Activated CD4-positive, alpha-beta T cell treated with anti-CD3 and anti-CD28 coated beads for 24 hours (primary cell): ENCODE results near the gene LSM2.
A peak's percentile ranks its signal among the peaks of the same experiment; 100 is the strongest.
"Not testable (repeated sequence)": the region's sequence is repeated elsewhere in the genome, so short reads cannot be mapped to it uniquely, and the experiment has no call there.

Source experiments
- DNase-seq, 2 donors: peaks; one replicate each; pipeline ENCODE4 v3.0.0-alpha.2; 2020; ENCODE audit warnings: low read depth in 2 of 2

LSM2 gene

GRCh38 chr6:31827286-31828079 is 20.7 kb upstream of the LSM2 start, which contains the start of gene HSPA1B:
TSS of gene HSPA1B (plus strand) at chr6:31827738. CDS start at chr6:31827951, 213 bp downstream.
- DNase-seq: peak; percentile 80 to 87

DNA sequence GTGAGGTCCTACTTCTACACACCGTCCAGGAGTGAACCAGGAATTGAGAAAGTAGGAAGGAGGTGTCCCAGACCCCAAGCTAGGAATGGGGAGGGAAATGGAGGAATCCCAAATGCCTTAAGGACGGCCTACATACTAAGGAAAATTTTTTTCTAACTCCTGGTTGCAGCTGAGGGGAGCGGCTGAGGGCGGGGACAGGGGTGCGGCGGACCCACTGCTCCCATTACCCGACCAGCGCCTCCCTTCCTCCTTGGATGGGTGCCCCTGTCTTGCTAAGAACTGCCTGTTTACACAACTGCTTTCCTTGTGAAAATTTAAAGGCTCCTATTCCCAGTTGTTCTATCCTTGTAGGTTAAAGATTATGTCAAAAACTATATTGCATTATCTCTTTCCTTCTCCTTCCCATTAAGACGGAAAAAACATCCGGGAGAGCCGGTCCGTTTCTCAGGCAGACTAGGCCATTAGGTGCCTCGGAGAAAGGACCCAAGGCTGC is 20.1 kb upstream of the LSM2 start:
- no peak for DNase-seq

- no peak for DNase-seq
Observed at GRCh38 chr6:31825553-31825952, 18.8 kb upstream of the LSM2 start.

DNA sequence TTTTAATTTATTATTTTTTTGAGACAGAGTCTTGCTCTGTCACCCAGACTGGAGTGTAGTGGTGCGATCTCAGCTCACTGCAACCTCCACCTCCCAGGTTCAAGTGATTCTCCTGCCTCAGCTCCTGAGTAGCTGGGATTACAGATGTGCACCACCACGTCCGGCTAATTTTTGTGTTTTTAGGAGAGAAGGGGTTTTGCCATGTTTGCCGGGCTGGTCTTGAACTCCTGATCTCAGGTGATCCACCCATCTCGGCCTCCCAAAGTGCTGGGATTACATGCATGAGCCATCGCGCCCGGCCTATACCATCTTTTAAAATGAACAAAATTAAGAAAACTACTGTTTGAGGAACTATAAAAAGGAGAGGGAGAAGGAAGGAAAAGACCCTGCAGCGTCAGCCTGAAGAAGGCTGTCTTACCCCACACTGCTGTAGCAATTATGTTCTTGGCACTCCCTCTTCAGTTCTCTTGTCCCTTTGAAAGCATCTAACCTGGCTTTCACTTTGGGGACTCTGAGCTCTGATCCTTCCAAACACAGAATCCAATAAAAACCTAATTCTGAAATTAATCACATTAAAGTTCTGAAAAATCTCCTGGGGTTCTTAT is 16.9 kb upstream of the LSM2 start:
- DNase-seq: not testable (repeated sequence)

DNA sequence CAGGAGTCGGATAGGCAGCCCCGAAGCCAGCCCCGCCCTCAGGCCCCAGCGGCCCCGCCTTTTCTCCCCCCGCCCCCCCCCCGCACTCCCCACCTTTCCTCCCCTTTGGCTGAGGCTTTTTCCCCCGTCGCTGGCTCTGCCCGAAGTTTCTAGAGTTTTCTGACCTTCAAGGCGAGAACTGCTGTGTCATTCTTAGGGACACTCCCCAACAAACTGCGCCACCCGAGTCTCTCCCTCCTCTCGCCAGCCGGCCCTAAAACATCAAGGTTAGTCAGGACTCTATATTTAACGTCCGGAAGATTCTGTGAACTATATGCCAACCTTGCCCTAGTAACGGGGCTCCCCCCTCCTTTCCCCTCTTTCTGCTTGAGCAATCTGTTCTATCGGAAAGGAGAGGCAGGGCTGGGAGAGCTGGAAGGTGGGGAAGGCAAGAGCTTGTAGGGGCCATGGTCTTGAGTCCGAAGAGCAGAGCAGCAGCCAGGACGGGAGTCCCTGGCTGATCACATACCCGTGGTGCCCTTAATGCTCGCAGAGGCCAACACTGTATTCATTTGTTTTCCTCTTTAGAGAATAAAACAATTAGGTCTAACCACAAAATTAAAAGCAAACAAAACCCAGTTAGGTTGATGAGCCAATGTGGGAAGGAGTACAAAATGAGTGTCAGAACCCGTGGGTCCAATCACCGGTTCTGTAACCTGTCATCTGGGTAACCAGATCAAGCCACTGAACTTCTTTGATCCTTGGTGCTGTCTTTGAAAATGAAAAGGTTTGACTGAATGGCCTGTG is 15.5 kb upstream of the LSM2 start:
- DNase-seq: peak in 1 of 2 donors; percentile 49

GRCh38 chr6:31821301-31822035 is 14.7 kb upstream of the LSM2 start:
- peak; percentile 55 to 68 for DNase-seq

DNA sequence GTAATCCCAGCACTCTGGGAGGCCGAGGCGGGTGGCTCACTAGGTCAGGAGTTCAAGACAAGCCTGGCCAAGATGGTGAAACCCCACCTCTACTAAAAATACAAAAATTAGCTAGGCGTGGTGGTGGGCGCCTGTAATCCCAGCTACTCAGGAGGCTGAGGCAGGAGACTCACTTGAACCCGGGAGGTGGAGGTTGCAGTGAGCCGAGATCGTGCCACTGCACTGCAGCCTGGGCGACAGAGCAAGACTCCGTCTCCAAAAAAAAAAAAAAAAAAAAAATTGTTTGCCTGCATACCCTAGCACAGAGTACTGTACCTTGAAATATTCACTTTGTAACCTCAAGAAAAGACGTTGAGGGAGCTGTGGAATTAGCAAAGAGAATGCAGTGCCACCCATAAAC is 13.6 kb upstream of the LSM2 start:
- not testable (repeated sequence) for DNase-seq

DNA sequence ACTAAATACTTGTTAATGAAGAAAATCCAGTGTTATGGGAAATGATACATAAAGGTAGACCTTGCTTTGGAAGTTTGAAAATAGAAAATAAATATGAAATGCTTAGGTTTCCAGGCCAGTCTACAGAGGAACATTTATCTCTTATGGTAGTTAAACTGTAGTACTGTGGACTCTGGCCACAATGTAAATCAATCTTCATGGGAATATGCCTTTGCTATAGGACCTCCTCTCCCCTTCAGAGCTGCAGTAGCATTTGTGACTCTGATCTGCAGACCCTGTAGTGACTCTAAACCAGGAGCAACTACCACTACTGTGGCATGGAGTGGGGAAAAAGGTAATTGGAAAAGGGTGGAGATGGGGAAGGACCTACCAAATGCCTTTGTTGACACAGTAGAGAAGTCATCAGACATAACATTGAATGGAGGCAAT is 13.1 kb upstream of the LSM2 start:
- DNase-seq: no peak

GRCh38 chr6:31817929-31818511 is 11.3 kb upstream of the LSM2 start:
- not testable (repeated sequence) for DNase-seq

- not testable (repeated sequence) for DNase-seq
Observed at GRCh38 chr6:31817133-31817928, 10.6 kb upstream of the LSM2 start.

- DNase-seq: peak in 1 of 2 donors; percentile 61
Observed at GRCh38 chr6:31815025-31815838, 8.5 kb upstream of the LSM2 start, which contains the start of the genes HSPA1A and HSPA1L. TSS of gene HSPA1A (plus strand) at chr6:31815543. CDS start at chr6:31815757, 214 bp downstream. TSS of gene HSPA1L (minus strand) at chr6:31815283. CDS start at chr6:31811972, 3,311 bp downstream.

GRCh38 chr6:31814677-31815024 is 7.9 kb upstream of the LSM2 start:
- DNase-seq: peak in 1 of 2 donors; percentile 57

GRCh38 chr6:31813465-31813849 is 6.7 kb upstream of the LSM2 start:
- DNase-seq: no peak

- no peak for DNase-seq
Observed at GRCh38 chr6:31811645-31812044, 4.9 kb upstream of the LSM2 start.

DNA sequence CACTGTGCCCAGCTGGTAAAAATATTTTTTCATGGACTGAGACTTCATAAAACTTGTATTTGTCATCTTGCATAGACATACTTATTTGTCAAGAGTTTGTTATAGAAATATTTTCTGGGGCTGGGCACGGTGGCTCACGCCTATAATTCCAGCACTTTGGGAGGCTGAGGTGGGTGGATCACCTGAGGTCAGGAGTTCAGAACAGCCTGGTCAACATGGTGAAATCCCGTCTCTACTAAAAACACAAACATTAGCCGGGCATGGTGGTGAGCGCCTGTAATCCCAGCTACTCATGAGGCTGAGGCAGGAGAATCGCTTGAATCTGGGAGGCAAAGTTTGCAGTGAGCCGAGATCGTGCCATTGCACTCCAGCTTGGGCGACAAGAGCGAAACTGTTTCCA is 1.8 kb upstream of the LSM2 start:
- not testable (repeated sequence) for DNase-seq

- DNase-seq: no peak
Observed at GRCh38 chr6:31805939-31806469, 762 bp downstream of the LSM2 start.

DNA sequence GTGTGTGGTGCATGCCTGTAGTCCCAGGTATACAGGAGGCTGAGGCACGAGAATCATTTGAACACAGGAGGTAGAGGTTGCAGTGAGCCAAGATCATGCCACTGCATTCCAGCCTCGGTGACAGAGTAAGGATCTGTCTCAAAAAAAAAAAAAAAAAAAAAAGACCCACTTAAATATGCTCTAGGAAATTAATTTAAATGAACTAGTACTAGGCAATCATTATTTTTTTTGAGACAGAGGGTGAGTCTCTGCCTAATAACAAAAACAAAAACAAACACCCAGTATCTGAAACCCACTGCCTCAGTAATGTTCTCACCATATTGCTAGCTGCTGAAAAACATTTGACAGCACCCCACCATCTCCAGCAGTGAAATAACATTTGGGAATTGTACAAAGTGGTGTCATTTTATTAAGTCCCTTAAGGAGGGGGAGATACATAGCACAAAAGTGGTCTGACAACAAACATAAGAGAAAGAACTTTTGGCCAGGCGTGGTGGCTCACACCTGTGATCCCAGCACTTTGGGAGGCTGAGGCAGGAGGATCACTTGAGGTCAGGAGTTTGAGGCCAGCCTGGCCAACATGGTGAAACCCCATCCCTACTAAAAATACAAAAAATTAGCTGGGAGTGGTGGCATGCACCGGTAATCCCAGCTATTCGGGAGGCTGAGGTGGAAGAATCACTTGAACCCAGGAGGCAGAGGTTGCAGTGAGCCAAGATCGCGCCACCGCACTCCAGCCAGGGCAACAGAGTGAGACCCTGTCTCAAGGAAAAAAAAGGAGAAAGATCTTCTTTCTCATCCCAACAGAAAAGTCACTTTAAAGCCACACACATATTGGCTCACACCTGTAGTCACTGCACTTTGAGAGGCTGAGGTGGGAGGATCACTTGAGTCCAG is 5.5 kb downstream of the LSM2 start:
- not testable (repeated sequence) for DNase-seq

DNA sequence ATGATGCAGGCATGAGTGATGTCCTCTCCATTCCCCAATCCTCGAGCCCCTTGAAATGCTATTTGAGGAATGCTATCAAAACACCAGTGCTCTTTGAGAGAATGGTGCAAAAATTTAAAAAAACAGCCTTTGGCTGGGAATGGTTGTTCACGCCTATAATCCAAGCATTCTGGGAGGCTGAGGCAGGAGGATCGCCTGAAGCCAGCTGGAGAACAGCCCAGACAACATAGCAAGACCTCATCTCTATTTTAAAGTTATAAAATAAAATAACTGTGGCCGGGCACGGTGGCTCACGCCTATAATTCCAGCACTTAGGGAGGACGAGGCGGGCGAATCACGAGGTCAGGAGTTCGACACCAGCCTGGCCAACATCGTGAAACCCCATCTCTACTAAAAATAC is 7.0 kb downstream of the LSM2 start:
- no peak for DNase-seq
